HG02885 (cell line): Measurements from ENCODE around the gene CPA2.
A peak's percentile ranks its signal among the peaks of the same experiment; 100 is the strongest.
"Not testable (repeated sequence)": the region's sequence is repeated elsewhere in the genome, so short reads cannot be mapped to it uniquely, and the experiment has no call there.

Experiments used
- ATAC-seq: cut with Tn5 transposase; IDR thresholded peaks from one replicate; pipeline ENCODE4 v1.9.1; 2021; ENCODE audit warnings: mild to moderate bottlenecking; ENCODE audit not compliant: unreplicated experiment, poor library complexity

The CPA2 gene

GRCh38 chr7:130266258-130266960, at the start of gene CPA2:
Gene CPA2, plus strand, starts transcription at chr7:130266863. Its CDS starts 19 bp downstream, at chr7:130266882.
- ATAC-seq: no peak

GRCh38 chr7:130218806-130219620, 47.6 kb upstream of the CPA2 start:
- ATAC-seq: no peak

GRCh38 chr7:130219871-130220270, 46.8 kb upstream of the CPA2 start:
- ATAC-seq: no peak

- no peak for ATAC-seq
Measured at GRCh38 chr7:130221746-130222145, 44.9 kb upstream of the CPA2 start.

GRCh38 chr7:130223646-130224045, 43.0 kb upstream of the CPA2 start:
- ATAC-seq: no peak

GRCh38 chr7:130224210-130224609, 42.5 kb upstream of the CPA2 start:
- ATAC-seq: no peak

- ATAC-seq: not testable (repeated sequence)
Measured at GRCh38 chr7:130224923-130225322, 41.7 kb upstream of the CPA2 start.

GRCh38 chr7:130226333-130226732, 40.3 kb upstream of the CPA2 start:
- ATAC-seq: no peak

GRCh38 chr7:130227883-130228575, 38.6 kb upstream of the CPA2 start:
- ATAC-seq: no peak

GRCh38 chr7:130228840-130229502, 37.7 kb upstream of the CPA2 start:
- ATAC-seq: no peak

- not testable (repeated sequence) for ATAC-seq
Measured at GRCh38 chr7:130229981-130230380, 36.7 kb upstream of the CPA2 start.

- no peak for ATAC-seq
Measured at GRCh38 chr7:130231792-130232191, 34.9 kb upstream of the CPA2 start.

- ATAC-seq: no peak
Measured at GRCh38 chr7:130232209-130232608, 34.5 kb upstream of the CPA2 start.

- no peak for ATAC-seq
Measured at GRCh38 chr7:130234078-130234477, 32.6 kb upstream of the CPA2 start.

- not testable (repeated sequence) for ATAC-seq
Measured at GRCh38 chr7:130236361-130236760, 30.3 kb upstream of the CPA2 start.

GRCh38 chr7:130240240-130240639, 26.4 kb upstream of the CPA2 start:
- no peak for ATAC-seq

GRCh38 chr7:130242198-130243014, 24.3 kb upstream of the CPA2 start:
- ATAC-seq: peak; percentile 40

- not testable (repeated sequence) for ATAC-seq
Measured at GRCh38 chr7:130243486-130243885, 23.2 kb upstream of the CPA2 start.

GRCh38 chr7:130246491-130246890, 20.2 kb upstream of the CPA2 start:
- not testable (repeated sequence) for ATAC-seq

- ATAC-seq: not testable (repeated sequence)
Measured at GRCh38 chr7:130248842-130249241, 17.8 kb upstream of the CPA2 start.
